HG02885 (cell line): Measurements from ENCODE around the gene EEF1G.
"Not testable (repeated sequence)": the region's sequence is repeated elsewhere in the genome, so short reads cannot be mapped to it uniquely, and the experiment has no call there.

Source experiments
- ATAC-seq: cut with Tn5 transposase; IDR thresholded peaks from one replicate; pipeline ENCODE4 v1.9.1; 2021; ENCODE audit warnings: mild to moderate bottlenecking; ENCODE audit not compliant: unreplicated experiment, poor library complexity

The EEF1G gene

GRCh38 chr11:62556875-62557631 is 16.6 kb downstream of the EEF1G start:
- ATAC-seq: peak; percentile 23

- peak; percentile 45 for ATAC-seq
Observed at GRCh38 chr11:62556108-62556874, 17.4 kb downstream of the EEF1G start.

GRCh38 chr11:62555464-62556107 is 18.1 kb downstream of the EEF1G start:
- peak; percentile 30 for ATAC-seq

DNA sequence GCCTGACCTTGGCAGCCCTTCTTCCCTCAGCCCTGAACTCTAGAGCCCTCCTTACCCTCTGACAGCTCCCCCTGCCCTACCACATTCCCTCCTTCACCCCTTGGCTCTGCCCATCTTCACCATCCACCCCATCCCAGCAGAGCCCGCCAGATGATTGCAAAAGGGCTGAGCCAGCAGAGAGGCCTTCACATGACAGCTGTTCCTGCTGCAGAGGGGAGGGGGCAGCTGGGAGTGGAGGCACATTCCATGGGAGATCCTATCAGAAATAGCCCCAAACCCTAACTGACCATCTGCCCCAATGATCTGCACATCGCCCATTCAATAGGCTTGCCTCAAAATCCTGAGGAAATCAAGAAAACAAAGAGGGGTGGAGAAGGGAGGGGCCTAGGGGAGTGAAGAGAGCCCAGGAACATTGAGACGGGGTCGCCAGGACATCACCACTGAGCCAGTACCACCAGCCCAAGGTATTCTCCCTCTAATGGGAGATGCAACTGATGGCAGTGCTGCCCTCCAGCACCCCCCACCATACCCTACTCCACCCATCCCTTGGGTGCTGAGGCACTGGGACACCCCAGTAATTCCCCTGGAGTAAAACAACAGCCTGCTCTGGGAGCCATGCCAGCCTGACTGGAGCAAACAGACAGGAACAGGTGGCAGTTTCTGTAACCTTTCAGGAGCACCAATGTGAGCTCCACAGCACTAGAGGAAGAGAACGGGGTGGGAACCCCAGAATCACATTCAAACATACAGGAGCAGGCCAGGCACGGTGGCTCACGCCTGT is 19.1 kb downstream of the EEF1G start:
- ATAC-seq: no peak

DNA sequence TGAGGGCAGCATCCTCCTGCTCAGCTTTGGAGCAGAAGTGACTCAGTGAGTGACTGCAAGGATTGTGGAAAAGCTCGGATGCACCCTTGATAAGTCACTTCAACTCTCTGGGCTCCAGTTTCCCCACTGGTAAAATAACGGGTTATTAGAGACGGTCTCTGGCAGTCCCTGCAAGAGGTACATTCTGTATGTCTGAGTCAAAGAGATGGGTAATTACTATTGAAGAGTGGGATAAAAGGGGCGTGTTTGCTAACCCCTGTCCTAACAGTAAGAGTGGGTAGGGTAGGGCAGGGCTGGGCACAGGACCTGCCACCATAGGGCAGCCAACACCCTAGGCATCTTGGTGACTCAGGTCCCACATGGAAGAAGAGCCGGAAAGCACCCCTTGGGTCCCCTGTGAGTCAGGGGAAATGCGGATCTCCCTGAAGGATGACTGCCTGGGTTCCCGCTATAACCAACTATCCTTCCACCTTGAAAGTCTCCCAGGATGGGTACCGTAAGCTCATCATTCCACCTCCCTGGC is 19.8 kb downstream of the EEF1G start:
- no peak for ATAC-seq

- ATAC-seq: no peak
Observed at GRCh38 chr11:62553080-62553838, 20.4 kb downstream of the EEF1G start.

DNA sequence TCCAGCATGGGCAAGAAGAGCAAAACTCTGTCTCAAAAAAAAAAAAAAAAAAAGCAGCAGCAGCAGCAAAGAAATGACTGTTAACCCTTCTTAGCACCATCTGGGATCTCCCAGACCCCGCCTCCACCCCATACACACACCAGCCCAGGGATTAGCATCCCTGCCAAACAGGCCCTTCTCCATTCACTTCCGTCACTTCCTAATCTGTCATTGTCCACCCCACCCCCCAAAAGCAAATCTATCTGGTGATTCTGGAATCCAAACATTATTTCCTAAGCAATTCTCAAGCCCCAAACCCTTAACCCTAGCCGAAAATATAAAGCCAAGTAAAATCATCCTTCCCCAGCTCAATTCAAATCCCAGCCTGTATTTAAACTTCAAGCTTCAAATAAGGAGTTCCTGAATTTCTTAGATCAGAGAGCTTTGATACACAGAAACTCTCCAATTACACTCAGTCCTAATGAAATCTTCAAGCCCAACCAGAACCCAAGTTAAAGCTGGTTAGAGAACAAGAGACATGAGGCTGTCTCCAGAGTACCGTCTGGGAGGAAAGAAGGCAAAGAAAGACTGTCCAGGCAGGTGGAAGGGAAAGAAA is 21.1 kb downstream of the EEF1G start:
- ATAC-seq: no peak

GRCh38 chr11:62550478-62550877 is 23.2 kb downstream of the EEF1G start:
- ATAC-seq: not testable (repeated sequence)

DNA sequence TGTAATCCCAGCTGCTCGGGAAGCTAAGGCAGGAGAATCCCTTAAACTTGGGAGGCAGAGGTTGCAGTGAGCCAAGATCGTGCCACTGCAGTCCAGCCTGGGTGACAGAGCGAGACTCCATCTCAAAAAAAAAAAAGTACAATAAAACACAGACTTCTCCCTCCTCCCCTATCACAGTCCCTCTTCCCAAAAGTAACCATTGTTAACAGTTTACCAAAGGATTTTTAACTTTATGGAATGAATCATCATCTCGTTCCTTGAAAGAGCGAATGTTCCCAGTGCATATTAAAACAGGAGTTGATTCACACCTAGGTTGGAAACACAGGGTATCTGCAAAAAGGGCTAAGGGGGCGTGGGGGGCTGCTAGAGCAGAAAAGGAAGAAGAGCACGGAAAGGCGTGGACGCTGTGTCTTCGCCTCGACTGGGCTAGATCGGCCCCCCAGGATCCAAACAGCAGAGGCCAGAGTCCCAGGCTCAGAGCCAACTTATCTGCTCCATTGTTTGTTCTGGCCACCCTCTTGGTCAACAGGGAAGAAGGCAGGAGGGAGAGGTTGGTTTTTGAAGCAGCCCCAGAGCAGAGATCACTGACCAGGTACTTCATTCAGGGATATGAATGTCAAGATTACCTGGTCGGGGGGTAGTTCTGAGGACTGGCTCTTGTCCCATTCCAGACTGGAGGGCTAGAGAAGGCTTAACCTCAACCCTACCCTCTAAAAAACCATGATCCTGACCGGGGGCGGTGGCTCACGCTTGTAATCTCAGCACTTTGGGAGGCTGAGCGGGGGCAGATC is 25.0 kb downstream of the EEF1G start:
- no peak for ATAC-seq

DNA sequence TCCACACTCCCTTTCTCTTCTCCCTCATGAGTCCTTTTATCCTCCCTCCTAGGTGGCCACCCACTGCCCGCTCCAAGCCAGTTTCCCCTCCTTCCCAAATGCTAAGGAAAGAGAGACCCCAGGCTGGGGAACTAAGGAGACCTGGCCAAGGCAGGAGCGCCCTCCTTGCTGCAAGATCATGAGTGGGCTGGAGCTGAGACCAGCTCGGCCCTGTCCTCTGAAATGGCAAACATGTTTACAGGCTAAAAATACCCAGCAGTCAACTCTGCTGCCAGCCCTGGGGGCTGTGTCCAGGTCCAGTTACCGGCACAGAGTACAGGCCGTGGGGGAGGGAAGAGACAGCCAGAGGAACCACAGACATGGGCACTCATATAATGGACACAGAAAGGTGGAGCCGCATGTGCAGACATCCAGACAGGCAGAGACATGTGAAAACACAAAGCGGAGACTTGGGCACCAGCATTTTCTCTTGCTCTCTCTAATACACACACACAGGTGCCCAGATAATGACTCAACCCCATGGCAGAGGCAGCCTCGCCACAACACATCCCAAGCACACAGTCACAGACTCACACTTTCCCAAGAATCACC is 25.9 kb downstream of the EEF1G start:
- no peak for ATAC-seq

DNA sequence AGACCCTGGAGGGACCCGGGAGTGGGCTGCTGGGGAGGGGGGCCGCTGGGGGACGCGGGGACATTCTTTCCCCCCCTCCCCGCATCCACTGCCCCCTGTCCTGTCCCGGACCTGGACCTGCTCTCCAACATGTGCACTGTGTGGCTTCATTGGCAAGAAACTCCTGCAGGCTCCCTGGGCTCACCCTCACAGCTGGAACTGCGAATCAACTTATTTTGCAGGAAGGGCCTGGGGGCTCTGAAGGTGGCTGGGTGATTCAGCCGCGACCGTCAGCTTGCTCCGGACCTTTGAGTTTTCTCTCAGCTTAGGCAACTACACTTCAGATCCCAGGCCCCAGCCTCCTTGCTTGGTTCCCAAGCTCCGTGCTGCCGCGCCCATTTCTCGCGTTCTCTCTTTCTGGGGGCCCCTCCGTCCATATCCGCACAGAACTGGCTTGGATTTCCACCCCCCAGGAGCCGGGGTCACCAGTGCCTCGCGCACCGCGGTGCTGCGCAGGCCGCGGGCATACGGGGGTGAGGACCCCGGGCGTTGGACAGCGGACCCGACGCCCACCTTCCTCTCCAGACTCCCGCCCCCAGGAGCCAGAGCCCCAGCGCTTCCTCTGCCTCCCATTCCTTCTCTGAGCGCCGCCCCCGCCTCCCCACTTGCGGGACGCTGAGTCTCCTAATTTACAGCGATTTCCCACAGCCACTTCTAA is 26.6 kb downstream of the EEF1G start:
- no peak for ATAC-seq

DNA sequence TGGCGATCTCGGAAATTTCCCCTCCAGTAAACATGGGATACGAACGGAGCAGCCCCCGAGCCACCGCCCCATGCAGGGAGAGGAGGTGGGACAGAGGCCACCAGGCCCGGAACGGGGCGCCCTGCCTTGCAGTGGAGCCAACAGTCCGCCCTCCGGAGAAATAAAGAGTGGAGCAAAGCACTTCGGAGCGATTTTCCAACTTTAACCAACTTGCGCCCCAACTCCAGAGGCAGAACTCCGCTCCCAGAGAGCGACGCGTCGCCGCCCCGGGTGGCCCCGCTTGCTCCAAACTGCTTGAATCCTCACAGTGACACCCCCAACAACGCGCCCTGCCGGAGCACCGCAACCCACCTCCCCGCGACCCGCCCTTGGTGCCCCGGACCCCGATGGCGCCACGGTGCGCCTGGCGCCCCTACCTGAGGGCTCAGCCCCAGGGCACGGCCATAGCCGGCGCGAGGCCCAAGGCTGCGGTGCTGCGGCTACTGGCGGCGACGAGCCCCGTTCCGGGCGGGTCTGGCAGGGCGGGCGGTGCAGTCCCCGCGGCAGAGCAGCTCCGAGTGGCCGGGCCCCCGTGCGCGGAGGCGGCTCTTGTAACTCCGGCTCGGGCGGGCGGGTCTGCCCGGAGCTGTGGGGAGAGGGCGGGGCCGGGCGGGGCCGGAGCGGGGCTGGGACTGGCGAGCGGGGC is 27.3 kb downstream of the EEF1G start, which contains the start of gene AHNAK:
Gene AHNAK, minus strand, starts transcription at position 563 of the 685 bp plus-strand sequence. CDS start 10,708 bp downstream, outside the sequence.
- ATAC-seq: no peak

DNA sequence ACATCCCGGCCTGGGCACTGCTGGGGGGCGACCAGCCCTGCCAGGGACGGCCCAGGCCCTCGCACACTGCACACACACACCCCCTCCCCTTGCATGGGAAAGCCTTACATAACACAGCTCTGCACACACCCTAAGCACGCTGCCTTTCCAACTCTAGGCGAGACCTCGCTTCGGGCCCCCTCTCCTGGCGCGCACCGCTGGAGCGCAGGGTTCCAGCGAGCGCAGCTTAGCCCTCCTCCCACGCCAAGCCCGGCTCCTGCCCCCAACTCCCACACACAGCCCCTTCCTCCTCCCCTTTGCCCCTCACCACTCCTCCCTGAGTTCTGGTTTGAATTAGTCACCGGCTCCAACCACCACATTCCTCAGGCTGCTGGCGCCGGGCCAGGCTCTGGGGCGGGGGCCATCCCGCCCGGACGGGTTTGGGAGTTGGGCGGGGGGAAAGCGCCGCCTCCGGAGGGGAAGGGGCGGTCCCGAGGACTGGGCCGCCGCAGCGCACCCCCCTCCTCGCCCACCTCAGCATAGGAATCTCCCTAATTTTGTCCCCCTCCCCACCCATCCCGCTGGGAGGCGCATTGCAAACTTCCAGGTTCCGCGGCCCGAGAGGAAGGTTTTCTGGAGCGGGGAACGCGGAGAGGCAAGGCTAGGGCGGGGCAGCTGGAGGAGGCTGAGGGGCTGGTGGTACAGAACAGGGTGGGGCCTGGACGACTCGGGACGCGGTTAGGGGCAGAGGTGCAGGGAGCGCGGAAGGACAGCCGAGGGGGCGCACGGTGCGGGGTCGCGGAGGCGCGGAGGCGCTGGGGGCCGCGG is 28.1 kb downstream of the EEF1G start:
- no peak for ATAC-seq

DNA sequence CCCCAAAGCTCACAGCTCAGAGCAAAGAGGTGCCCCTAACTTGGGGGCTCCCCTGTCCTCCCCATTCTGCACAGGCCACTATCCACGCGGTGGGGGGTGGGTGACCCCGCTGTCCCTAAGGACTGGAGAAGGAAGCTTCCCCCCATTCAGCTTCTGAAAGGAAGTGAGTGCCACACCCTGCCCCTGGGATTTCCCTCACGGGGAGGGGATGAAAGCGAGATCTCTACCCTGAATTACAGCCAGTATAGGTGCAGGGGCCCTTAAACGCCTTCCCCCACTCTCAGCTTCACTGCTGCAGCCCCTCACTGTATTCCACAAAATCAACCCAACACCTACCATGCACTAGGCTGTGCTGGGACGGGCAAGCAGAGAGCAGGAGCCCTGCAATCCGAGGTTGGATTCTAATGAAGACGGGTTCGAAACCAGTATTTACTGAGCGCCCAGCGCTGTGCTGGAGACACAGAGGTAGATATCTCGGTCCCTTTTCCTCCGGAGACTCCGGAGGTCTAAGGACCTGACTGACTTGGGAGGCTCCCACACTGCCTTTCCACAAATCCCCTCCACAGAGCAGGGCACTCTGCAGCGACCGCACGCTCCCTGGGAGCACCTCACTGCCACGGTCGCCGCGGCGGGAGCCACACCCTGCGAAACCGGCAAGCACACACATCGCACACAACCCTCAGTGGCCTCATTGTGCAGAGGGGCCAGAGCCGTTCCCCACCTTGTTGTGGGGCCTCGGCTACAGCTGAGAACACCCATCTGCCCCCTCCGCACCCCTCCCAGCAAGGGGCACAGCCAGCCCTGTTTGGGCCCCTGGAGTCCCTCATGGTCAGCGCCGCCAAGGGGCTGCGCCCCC is 28.9 kb downstream of the EEF1G start:
- ATAC-seq: no peak
